HG03175 (cell line): Measurements from ENCODE around the gene SPTLC2.
A peak's percentile ranks its signal among the peaks of the same experiment; 100 is the strongest.

Experiments used
- ATAC-seq: cut with Tn5 transposase; IDR thresholded peaks from one replicate; pipeline ENCODE4 v1.9.1; 2021; ENCODE audit warnings: mild to moderate bottlenecking, moderate library complexity; ENCODE audit not compliant: unreplicated experiment

SPTLC2 gene

DNA sequence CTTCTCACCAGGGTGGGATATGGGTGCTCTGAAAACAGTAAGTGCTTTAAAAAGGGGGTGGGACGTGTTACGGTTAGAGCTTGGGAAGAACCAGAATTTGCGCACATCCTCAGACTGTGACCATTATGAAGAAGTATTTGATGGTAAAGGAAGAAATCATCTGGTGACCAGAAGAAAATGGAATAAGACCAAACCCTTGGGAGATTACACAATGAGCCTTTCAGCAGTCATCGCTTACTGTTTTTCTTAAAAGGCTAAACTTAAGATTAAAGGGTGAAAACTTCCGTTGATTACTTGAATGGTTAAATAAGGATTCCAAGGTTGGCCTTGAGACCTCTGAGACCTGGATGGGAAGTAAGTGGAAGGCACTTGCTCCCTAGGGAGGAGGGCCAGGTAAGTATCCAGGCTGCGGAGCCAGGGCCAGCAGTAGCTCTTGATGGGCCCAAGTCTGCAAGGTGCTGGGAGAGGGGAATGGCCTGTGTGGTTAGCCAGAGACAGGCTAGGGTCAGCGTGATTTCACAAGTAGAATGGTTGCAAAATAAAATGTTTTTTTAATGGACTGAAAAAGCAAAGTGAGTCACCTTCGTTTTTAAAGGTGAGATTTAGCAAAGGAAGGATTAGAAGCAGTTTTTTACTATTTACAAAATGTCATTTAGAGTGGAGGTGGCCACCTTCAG, 104.8 kb downstream of the SPTLC2 start:
- no peak for ATAC-seq

GRCh38 chr14:77509366-77509765, 107.1 kb downstream of the SPTLC2 start:
- no peak for ATAC-seq

DNA sequence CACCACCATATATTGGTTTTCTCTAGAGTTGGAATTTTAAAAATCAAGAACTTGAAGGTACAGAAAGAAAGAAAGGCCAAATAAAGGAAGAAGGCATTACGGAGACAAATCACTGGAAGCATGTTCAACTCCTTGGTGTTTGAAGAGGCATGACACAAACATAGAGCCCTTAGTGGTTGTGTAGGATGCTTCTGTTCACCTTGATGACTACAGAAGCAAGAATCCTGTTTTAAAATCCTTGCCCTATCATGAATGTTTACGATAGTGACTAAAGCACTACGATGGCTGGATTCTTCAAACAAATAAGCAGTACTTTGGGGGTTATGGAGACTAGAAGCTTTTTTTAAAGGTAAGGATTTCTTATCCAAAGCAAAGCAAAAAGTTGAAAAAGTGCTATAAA, 107.6 kb downstream of the SPTLC2 start:
- ATAC-seq = no peak

DNA sequence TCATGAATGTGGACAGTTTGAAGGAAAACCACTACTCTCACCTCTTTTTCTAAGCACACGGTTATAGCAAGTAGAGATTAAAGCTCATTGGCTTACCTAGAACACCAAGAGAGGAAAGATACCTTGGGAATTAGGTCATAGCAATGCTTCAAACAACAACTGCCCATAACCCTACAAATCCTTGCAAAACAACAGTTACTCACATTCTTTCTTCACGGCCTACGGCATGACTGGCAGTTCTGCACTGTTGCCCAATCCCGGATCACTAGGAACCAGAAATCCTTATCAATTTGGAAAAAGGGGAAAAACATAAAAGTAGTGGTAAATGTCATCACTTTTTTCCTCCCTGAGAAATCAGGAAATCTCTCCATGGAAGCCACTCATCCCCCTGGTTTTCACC, 108.2 kb downstream of the SPTLC2 start:
- no peak for ATAC-seq

GRCh38 chr14:77507762-77508161, 108.7 kb downstream of the SPTLC2 start:
- no peak for ATAC-seq

- no peak for ATAC-seq
Observed at GRCh38 chr14:77505031-77505430, 111.4 kb downstream of the SPTLC2 start.

DNA sequence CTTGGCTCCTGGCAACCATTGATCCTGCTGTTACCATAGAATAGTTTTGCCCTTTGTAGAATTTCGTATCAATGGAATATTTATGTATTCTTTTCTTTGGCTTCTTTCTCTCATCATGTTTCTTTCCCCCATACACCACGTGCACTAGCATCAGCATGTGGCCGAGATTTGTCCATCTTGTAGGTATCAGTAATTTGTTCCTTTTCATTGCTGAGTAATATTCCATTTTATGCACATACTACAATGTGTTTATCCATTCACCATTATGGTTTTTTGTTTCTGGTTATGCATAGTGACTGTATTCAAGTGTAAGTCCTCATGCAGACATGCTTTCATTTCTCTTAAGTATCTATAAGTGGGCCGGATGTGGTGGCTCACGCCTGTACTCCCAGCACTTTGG, 113.3 kb downstream of the SPTLC2 start:
- no peak for ATAC-seq

DNA sequence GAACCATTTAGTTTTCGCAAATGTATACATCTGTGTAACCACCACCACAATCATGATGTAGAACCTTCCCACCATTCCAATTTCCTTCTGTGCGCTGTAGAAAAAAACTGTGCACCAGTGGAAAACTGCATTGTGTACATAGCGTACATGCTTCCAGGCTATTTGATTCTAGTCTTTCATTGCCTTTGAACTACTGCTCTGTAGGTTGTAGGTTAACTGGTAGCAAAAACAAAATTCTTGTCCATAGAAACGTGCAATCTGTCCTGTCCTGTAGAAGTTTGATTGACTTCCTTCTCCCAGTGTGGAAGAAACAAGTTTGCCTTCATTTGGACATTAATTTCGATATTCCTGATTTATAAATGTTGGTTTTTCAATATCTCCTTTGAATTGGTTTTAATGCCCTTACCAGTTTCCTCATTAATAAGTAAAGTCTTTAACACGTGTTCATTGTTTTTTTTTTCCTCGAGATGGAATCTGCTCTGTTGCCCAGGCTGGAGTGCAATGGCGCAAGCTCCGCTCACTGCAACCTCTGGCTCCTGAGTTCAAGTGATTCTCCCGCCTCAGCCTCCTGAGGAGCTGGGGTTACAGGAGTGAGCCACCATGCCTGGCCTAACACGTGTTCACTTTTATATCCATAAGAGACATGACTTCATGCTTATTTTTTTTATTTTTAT, 114.2 kb downstream of the SPTLC2 start:
- ATAC-seq = no peak

GRCh38 chr14:77498984-77499527, 117.4 kb downstream of the SPTLC2 start:
- peak; percentile 23 for ATAC-seq

DNA sequence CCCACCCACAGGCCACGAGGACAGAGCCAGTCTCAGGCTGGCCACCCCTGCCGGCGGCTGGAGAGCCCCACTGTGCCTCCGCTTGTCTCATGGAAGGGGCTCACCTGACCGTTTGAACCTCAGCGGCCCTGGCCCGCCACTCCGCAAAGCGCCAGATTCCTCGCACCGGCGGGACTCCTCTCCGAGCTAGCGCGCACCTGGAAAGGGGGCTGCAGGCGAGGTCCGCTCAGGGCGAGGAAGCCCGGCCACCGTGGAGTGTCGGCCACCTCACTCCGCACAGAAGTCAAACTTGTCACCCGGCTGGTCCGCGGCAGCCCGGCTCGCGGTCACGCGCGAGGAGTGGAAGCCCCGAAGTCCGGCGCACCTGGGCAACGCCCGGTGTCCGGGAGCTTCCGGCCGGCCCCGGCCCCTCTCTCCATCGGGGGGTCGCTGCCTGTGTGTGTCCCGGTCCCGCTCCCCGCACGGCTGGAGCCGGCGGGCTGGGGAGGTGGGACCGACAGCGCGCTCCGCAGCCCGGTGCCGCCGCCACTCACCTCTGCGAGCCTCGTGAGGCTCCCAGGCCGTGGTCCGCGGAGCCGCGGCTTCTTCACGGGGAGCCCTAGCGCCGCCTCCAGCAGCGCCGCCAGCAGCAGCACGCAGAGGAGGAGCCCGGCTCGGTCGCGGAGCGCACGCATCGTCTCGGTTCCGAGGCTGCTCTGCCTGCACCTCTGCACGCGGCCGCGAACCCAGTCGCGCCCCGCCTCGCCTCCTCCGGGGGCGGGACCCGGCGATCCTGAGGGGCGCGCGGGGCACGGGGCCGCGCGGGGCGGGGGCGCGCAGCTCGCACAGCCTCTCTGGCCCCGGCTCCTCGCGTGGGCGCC, 118.1 kb downstream of the SPTLC2 start, which contains the start of gene ISM2:
TSS of gene ISM2 (minus strand) at position 697 of the 860 bp plus-strand sequence. CDS start at position 674, 23 bp downstream.
- peak; percentile 69 for ATAC-seq

DNA sequence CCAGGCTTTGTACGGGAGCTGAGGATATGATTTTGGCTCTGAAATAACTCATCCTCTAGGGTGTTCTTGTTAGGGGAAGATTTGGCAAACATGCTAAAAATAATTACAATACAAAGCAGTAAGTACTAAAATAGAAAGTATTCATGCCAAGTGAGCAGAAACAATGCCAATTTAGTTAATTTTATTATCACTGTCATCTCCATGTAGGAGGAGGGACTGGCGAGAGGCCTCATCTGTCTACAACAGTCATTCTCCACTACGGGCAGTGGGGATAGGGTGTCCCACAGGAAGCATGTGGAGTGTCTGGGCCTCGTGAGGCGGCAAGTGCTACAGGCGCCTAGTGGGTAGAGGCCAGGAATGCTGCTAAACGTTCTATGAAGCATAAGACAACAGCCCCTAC, 121.1 kb downstream of the SPTLC2 start:
- no peak for ATAC-seq

GRCh38 chr14:77491056-77491455, 125.4 kb downstream of the SPTLC2 start:
- no peak for ATAC-seq

GRCh38 chr14:77490347-77490986, 126.0 kb downstream of the SPTLC2 start:
- no peak for ATAC-seq

DNA sequence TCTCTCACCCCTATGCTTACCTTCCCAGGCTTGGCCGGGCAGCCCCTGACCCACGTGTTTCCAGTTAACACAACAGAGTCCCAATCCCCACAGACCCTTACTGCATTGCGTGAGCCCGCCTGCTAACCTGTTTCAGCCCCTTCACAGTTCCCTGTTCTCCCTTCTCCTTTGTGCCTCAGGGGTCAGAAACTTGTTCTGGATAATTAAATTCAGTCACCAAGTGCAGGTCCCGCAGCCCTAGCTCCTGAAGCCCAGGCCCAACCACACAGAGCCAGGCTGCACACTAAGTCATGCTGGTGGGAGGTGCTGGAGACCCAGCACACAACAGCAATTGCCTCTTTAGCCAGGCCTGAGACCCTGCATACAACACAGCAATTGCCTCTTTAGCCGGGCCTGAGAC, 127.4 kb downstream of the SPTLC2 start:
- no peak for ATAC-seq

- ATAC-seq = no peak
Observed at GRCh38 chr14:77488558-77488957, 127.9 kb downstream of the SPTLC2 start.

GRCh38 chr14:77485901-77486678, 130.3 kb downstream of the SPTLC2 start:
- no peak for ATAC-seq

DNA sequence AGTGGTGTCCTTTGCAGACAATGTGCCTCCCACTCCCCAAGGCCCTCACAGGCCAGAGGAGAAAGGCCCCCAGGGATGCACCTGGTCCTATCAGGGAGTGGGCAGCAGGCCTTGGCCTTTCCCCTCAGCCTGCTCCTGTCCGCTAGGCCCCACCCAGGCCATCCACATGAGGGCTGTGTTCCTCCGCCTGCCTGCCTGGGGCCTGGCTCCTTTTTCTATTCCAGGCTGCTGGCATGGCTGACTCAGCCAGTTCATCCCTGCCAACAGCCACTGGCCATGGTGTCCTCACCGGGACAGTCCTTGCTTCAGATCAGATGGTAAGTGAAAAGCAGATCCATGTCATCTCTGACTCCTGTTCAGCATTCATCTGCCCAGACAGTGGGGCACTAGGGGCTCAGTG, 131.2 kb downstream of the SPTLC2 start:
- no peak for ATAC-seq

DNA sequence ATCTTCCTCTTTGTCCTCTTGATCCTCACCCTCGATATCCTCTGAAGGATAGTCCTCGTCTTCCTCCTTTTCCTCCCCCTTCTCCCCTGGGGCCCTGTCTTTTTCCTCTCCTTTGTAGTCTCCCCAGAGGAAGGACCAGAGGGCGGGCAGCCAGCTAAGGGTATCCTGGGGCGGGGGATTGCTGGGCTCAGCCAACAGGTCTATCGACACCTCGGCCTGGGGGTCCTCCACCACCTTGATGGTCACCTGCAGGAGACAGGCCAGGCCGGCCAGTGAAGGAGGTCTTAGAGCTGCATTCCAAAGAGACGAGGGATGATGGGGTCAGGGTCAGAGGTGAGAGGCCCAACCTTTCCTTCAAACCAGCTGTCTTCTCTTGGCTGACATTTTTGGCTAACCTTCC, 134.0 kb downstream of the SPTLC2 start:
- ATAC-seq = no peak

DNA sequence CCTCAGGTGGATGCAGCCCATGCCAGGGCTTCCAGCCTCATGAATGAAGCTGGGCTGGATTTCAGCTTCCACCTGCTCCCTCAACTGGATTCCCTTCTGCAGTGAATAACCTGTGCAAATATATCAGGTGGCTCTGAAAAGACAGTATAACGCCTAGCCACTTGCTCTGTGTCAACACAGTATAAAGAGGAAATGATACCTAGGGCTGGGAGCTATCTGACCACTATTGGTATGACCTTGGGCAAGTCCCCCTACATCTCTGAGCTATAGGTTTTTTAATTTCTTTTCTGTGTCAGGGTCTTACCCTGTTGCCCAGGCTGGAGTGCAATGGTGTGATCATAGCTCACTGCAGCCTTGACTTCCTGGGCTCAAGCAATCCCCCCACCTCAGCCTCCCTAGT, 137.6 kb downstream of the SPTLC2 start:
- ATAC-seq = peak; percentile 90

GRCh38 chr14:77478029-77478428, 138.4 kb downstream of the SPTLC2 start:
- ATAC-seq = no peak
